Gastrocnemius medialis (tissue), 4 donors: ENCODE results near the gene KLHL26. TPM values are rescaled to one million over a fixed set of nuclear protein-coding genes. Genes with fewer than 3 reads are reported as not detected.

Experiments used
- ATAC-seq, 2 donors: fragments of 150-250 bp; one replicate each; pipeline ENCODE4 v1.9.1; 2016
- DNase-seq, 2 donors: peaks; one replicate each; pipeline ENCODE4 v3.0.0-alpha.2; 2019
- H3K27ac ChIP-seq, 4 donors: fragments of 200-600 bp; sonication (generic); 1 replicate in 1 of 4; 2 replicates in 3 of 4; pipeline ENCODE4 v1.5.1; 2016 to 2018; ENCODE audit warnings: mild to moderate bottlenecking in 2 of 4, moderate library complexity in 1 of 4
- H3K27me3 ChIP-seq, 3 donors: fragments of 200-600 bp; sonication (generic) in 2 of 3; 1 replicate in 1 of 3; 2 replicates in 2 of 3; pipeline versions ENCODE4 v1.5.1 to v1.6.0; 2016 to 2019; ENCODE audit warnings: mild to moderate bottlenecking in 1 of 3, moderate library complexity in 1 of 3
- H3K36me3 ChIP-seq, 2 donors: fragments of 200-600 bp; sonication (generic) in 1 of 2; one replicate each; pipeline ENCODE4 v1.5.1; 2017 to 2018
- H3K4me1 ChIP-seq, 2 donors: fragments of 200-600 bp; sonication (generic) in 1 of 2; one replicate each; pipeline ENCODE4 v1.5.1; 2016 to 2017; ENCODE audit warnings: mild to moderate bottlenecking in 2 of 2
- H3K4me3 ChIP-seq, 4 donors: fragments of 200-600 bp; sonication (generic) in 3 of 4; 1 replicate in 1 of 4; 2 replicates in 3 of 4; pipeline ENCODE4 v1.5.1; 2016 to 2019; ENCODE audit warnings: mild to moderate bottlenecking in 2 of 4
- H3K9me3 ChIP-seq, 3 donors: fragments of 200-600 bp; sonication (generic) in 2 of 3; 1 replicate in 1 of 3; 2 replicates in 2 of 3; pipeline ENCODE4 v1.5.1; 2016 to 2019
- CTCF ChIP-seq, 5 experiments: fragments of 450-650 bp in 3 of 5; fragments of 200-600 bp in 2 of 5; sonication (generic) in 2 of 5; IDR thresholded peaks in 4 of 5; conservative IDR thresholded peaks in 1 of 5; 1 replicate in 4 of 5; 2 replicates in 1 of 5; pipeline ENCODE4 v1.5.1; 2016 to 2019; ENCODE audit warnings: antibody characterized with exemption in 5 of 5, mild to moderate bottlenecking in 3 of 5, moderate library complexity in 3 of 5
- POLR2A ChIP-seq, 2 donors: fragments of 450-650 bp; IDR thresholded peaks; one replicate each; pipeline ENCODE4 v1.6.1; 2017; ENCODE audit warnings: antibody characterized with exemption in 2 of 2, mild to moderate bottlenecking in 2 of 2, moderate library complexity in 2 of 2
- in situ Hi-C, 4 donors: fragments of 200-750 bp; cut with MboI; loops; one replicate each; pipeline versions ENCODE4 v1.15.0 to v1.8.0; 2017; ENCODE audit warnings: low sequenced_read_pairs in 4 of 4
- intact Hi-C: fragments of 100-400 bp; cut with DNase I; formaldehyde crosslinking; loops from one replicate; pipeline ENCODE4 v1.15.1; 2023; ENCODE audit warnings: low total_unique reads
- total RNA-seq, 4 donors: library from RNA; depleted of rRNA; stranded (reverse); fragments of >200 nt; gene quantifications; one replicate each; pipeline versions ENCODE4 v1.1.0 to v1.2.3, GENCODE V29; 2016

The KLHL26 gene
- total RNA-seq, 4 donors from 2014 or later, result 5.2 to 12.0 (median 7.3) TPM

- no peak for ATAC-seq
- H3K36me3 ChIP-seq, result peaks cover 0 to 11% of the 10 kb centered on the region in 2 donors
Observed at GRCh38 chr19:18663940-18664530, 27.2 kb downstream of the KLHL26 start.

GRCh38 chr19:18665771-18666202 is 29.0 kb downstream of the KLHL26 start:
- Histone ChIP-seq H3K4me3 (no peak overlapping the region), H3K36me3 (peaks cover 0 to 20% of the 10 kb centered on the region in 2 donors), H3K27me3 (no peaks in the 10 kb centered on the region), H3K9me3 (no peaks in the 10 kb centered on the region), H3K27ac (peak overlapping the region in 1 of 4 donors; percentile 33), H3K4me1 (peaks cover 16 to 37% of the 10 kb centered on the region in 2 donors)
- in situ Hi-C loops (no loop called here), intact Hi-C loops (no loop called here)
- DNase-seq (no peak), ATAC-seq (no peak)
- TF ChIP-seq CTCF (IDR thresholded peaks at IDR 0.05 in 4 of 5, conservative IDR thresholded peaks at IDR 0.05 in 1 of 5) (no peak), POLR2A (IDR thresholded peaks at IDR 0.05) (no peak)

More at GRCh38 chr19:18663940-18664530, 27.2 kb downstream of the KLHL26 start:
- no peaks in the 10 kb centered on the region for H3K9me3 ChIP-seq
- no peaks in the 10 kb centered on the region for H3K27me3 ChIP-seq
- in situ Hi-C loops (no loop called here), intact Hi-C loops (no loop called here)
- H3K4me3 ChIP-seq, result no peak overlapping the region
- no peak for DNase-seq
- peaks cover 32 to 50% of the 10 kb centered on the region in 2 donors for H3K4me1 ChIP-seq
- TF ChIP-seq CTCF (IDR thresholded peaks at IDR 0.05 in 4 of 5, conservative IDR thresholded peaks at IDR 0.05 in 1 of 5) (no peak), POLR2A (IDR thresholded peaks at IDR 0.05) (no peak)
- H3K27ac ChIP-seq, result no peak overlapping the region

- Histone ChIP-seq H3K4me3 (no peak overlapping the region), H3K9me3 (no peaks in the 10 kb centered on the region), H3K27ac (no peak overlapping the region), H3K27me3 (no peaks in the 10 kb centered on the region), H3K4me1 (peaks cover 15 to 37% of the 10 kb centered on the region in 2 donors), H3K36me3 (peaks cover 0 to 20% of the 10 kb centered on the region in 2 donors)
- no peak for TF ChIP-seq POLR2A (IDR thresholded peaks at IDR 0.05)
- TF ChIP-seq CTCF (IDR thresholded peaks at IDR 0.05 in 4 of 5, conservative IDR thresholded peaks at IDR 0.05 in 1 of 5), result no peak
- no peak for DNase-seq
- intact Hi-C loops (no loop called here), in situ Hi-C loops (no loop called here)
- no peak for ATAC-seq
Observed at GRCh38 chr19:18666317-18666716, 29.5 kb downstream of the KLHL26 start.

GRCh38 chr19:18666784-18667183 is 30.0 kb downstream of the KLHL26 start:
- DNase-seq (no peak), ATAC-seq (no peak)
- Histone ChIP-seq H3K36me3 (peaks cover 0 to 20% of the 10 kb centered on the region in 2 donors), H3K27ac (no peak overlapping the region), H3K27me3 (no peaks in the 10 kb centered on the region), H3K4me1 (peaks cover 11 to 42% of the 10 kb centered on the region in 2 donors), H3K9me3 (no peaks in the 10 kb centered on the region), H3K4me3 (no peak overlapping the region)
- no peak for TF ChIP-seq CTCF (IDR thresholded peaks at IDR 0.05 in 4 of 5, conservative IDR thresholded peaks at IDR 0.05 in 1 of 5)
- TF ChIP-seq POLR2A (IDR thresholded peaks at IDR 0.05), result no peak
- in situ Hi-C loops (no loop called here), intact Hi-C loops (no loop called here)
